Tibial artery (tissue), 4 donors: ENCODE results near the gene PDZK1.
"Not testable (repeated sequence)": the region's sequence is repeated elsewhere in the genome, so short reads cannot be mapped to it uniquely, and the experiment has no call there.

Source experiments
- DNase-seq, 2 donors: peaks; one replicate each; pipeline ENCODE4 v3.0.0-alpha.2; 2019
- H3K27ac ChIP-seq, 2 donors: fragments of 200-600 bp; sonication (generic) in 1 of 2; 1 replicate in 1 of 2; 2 replicates in 1 of 2; pipeline ENCODE4 v1.5.1; 2018 to 2019; ENCODE audit warnings: mild to moderate bottlenecking in 1 of 2
- H3K27me3 ChIP-seq, 2 donors: fragments of 200-600 bp; sonication (generic) in 1 of 2; one replicate each; pipeline versions ENCODE4 v1.5.1 to v1.6.0; 2016 to 2019
- H3K36me3 ChIP-seq, 3 donors: fragments of 200-600 bp; sonication (generic) in 2 of 3; one replicate each; pipeline ENCODE4 v1.5.1; 2016 to 2019; ENCODE audit warnings: mild to moderate bottlenecking in 2 of 3
- H3K4me1 ChIP-seq, 4 donors: fragments of 200-600 bp; sonication (generic) in 2 of 4; 1 replicate in 3 of 4; 2 replicates in 1 of 4; pipeline ENCODE4 v1.5.1; 2016 to 2019
- H3K4me3 ChIP-seq, 2 donors: fragments of 200-600 bp; sonication (generic) in 1 of 2; 1 replicate in 1 of 2; 2 replicates in 1 of 2; pipeline ENCODE4 v1.5.1; 2018 to 2019; ENCODE audit warnings: mild to moderate bottlenecking in 2 of 2
- H3K9me3 ChIP-seq, 3 donors: fragments of 200-600 bp; sonication (generic) in 1 of 3; one replicate each; pipeline ENCODE4 v1.5.1; 2016 to 2019
- CTCF ChIP-seq, 2 experiments: fragments of 200-600 bp in 1 of 2; fragments of 450-650 bp in 1 of 2; IDR thresholded peaks; one replicate each; pipeline ENCODE4 v1.5.1; 2017 to 2019; ENCODE audit warnings: antibody characterized with exemption in 2 of 2, mild to moderate bottlenecking in 1 of 2, moderate library complexity in 1 of 2
- intact Hi-C: fragments of 100-400 bp; cut with DNase I; formaldehyde crosslinking; loops from one replicate; pipeline ENCODE4 v1.15.0; 2023; ENCODE audit warnings: low total_unique reads

Gene PDZK1

GRCh38 chr1:145688328-145688727, 18.8 kb downstream of the PDZK1 start:
- Histone ChIP-seq H3K27me3 (no peaks in the 10 kb centered on the region), H3K9me3 (no peaks in the 10 kb centered on the region), H3K4me3 (no peak overlapping the region), H3K27ac (no peak overlapping the region), H3K36me3 (no peaks in the 10 kb centered on the region), H3K4me1 (peaks cover 0 to 5% (median 0%) of the 10 kb centered on the region in 4 donors)
- intact Hi-C loops, result no loop called here
- DNase-seq, result no peak
- no peak for TF ChIP-seq CTCF (IDR thresholded peaks at IDR 0.05)

- intact Hi-C loops, DNase-seq, H3K4me1 ChIP-seq, H3K36me3 ChIP-seq, H3K4me3 ChIP-seq, H3K27ac ChIP-seq, H3K9me3 ChIP-seq, H3K27me3 ChIP-seq: not testable (repeated sequence)
Observed at GRCh38 chr1:145686078-145686477, 21.1 kb downstream of the PDZK1 start.

- H3K9me3 ChIP-seq, H3K36me3 ChIP-seq, H3K4me1 ChIP-seq, DNase-seq, intact Hi-C loops, H3K27me3 ChIP-seq, H3K27ac ChIP-seq, H3K4me3 ChIP-seq: not testable (repeated sequence)
Observed at GRCh38 chr1:145684858-145685257, 22.3 kb downstream of the PDZK1 start.

- intact Hi-C loops, H3K4me1 ChIP-seq, DNase-seq, H3K36me3 ChIP-seq, H3K9me3 ChIP-seq, H3K4me3 ChIP-seq, H3K27ac ChIP-seq, H3K27me3 ChIP-seq: not testable (repeated sequence)
Observed at GRCh38 chr1:145673217-145673616, 34.0 kb downstream of the PDZK1 start.

GRCh38 chr1:145670995-145671745, 36.0 kb downstream of the PDZK1 start:
- H3K27me3 ChIP-seq, H3K27ac ChIP-seq, H3K36me3 ChIP-seq, DNase-seq, intact Hi-C loops, H3K4me1 ChIP-seq, H3K9me3 ChIP-seq, H3K4me3 ChIP-seq: not testable (repeated sequence)

GRCh38 chr1:145665015-145665414, 42.2 kb downstream of the PDZK1 start:
- intact Hi-C loops, H3K4me3 ChIP-seq, H3K27me3 ChIP-seq, DNase-seq, H3K27ac ChIP-seq, H3K4me1 ChIP-seq, H3K36me3 ChIP-seq, H3K9me3 ChIP-seq: not testable (repeated sequence)

GRCh38 chr1:145662502-145662901, 44.7 kb downstream of the PDZK1 start:
- H3K27me3 ChIP-seq, H3K4me1 ChIP-seq, intact Hi-C loops, H3K9me3 ChIP-seq, H3K4me3 ChIP-seq, H3K27ac ChIP-seq, DNase-seq, H3K36me3 ChIP-seq: not testable (repeated sequence)

- H3K27me3 ChIP-seq, DNase-seq, H3K4me3 ChIP-seq, intact Hi-C loops, H3K9me3 ChIP-seq, H3K4me1 ChIP-seq, H3K36me3 ChIP-seq, H3K27ac ChIP-seq: not testable (repeated sequence)
Observed at GRCh38 chr1:145656245-145656943, 50.8 kb downstream of the PDZK1 start.

- H3K27ac ChIP-seq, intact Hi-C loops, H3K4me3 ChIP-seq, H3K36me3 ChIP-seq, DNase-seq, H3K27me3 ChIP-seq, H3K9me3 ChIP-seq, H3K4me1 ChIP-seq: not testable (repeated sequence)
Observed at GRCh38 chr1:145643990-145644389, 63.2 kb downstream of the PDZK1 start.

- H3K4me1 ChIP-seq, H3K9me3 ChIP-seq, H3K27me3 ChIP-seq, intact Hi-C loops, H3K27ac ChIP-seq, H3K4me3 ChIP-seq, H3K36me3 ChIP-seq, DNase-seq: not testable (repeated sequence)
Observed at GRCh38 chr1:145641886-145642285, 65.3 kb downstream of the PDZK1 start.

- H3K36me3 ChIP-seq, intact Hi-C loops, H3K4me3 ChIP-seq, H3K4me1 ChIP-seq, H3K27ac ChIP-seq, H3K27me3 ChIP-seq, DNase-seq, H3K9me3 ChIP-seq: not testable (repeated sequence)
Observed at GRCh38 chr1:145636237-145636636, 70.9 kb downstream of the PDZK1 start.

- H3K9me3 ChIP-seq, H3K4me3 ChIP-seq, H3K4me1 ChIP-seq, H3K36me3 ChIP-seq, H3K27me3 ChIP-seq, intact Hi-C loops, H3K27ac ChIP-seq, DNase-seq: not testable (repeated sequence)
Observed at GRCh38 chr1:145622177-145622576, 85.0 kb downstream of the PDZK1 start.
